H1 (cell line): ENCODE data around the gene PRKAR2B. TPM values are rescaled to one million over a fixed set of nuclear protein-coding genes. Genes with fewer than 3 reads are reported as not detected.

ENCODE experiments used
- USF2 ChIP-seq: IDR thresholded peaks from 2 replicates; pipeline ENCODE4 v1.6.1; 2011; ENCODE audit warnings: low read length, improper control_type of control experiment
- polyA plus RNA-seq, 7 experiments: library from polyadenylated mRNA; depleted of rRNA in 3 of 7; stranded (reverse) in 5 of 7; unstranded in 2 of 7; fragments of >200 nt in 5 of 7; fragments of 200-250 nt in 2 of 7; gene quantifications; 1 replicate in 5 of 7; 2 replicates in 1 of 7; 4 replicates in 1 of 7; pipeline versions ENCODE4 v1.2.1 to v1.2.3, GENCODE V29; 2011 to 2013; ENCODE audit warnings: missing spikeins in 2 of 7, mixed read lengths in 2 of 7
- total RNA-seq: library from RNA; stranded (reverse); fragmentation: NEBNext Ultra II Directional; extraction: Animal tissue kit (Norgen Biotek cat#: 25700); gene quantifications from 2 replicates; pipeline ENCODE4 v1.2.1, GENCODE V29; 2021

Gene PRKAR2B
- total and polyA plus RNA-seq, 2 of the 8 experiments (the other 6 are each of a cell fraction or from before 2014, with no cell fraction given), result 10.4 to 37.0 TPM

GRCh38 chr7:107162475-107162874 is 118.0 kb downstream of the PRKAR2B start (continued):
- TF ChIP-seq USF2, result no peak
